NCI-H1048 (cell line): ENCODE results near the gene ADPRM.
"Not testable (repeated sequence)": the region's sequence is repeated elsewhere in the genome, so short reads cannot be mapped to it uniquely, and the experiment has no call there.

ENCODE experiments used
- DNase-seq: peaks from one replicate; lab custom pipeline; 2025; lab: John Stamatoyannopoulos, UW

The ADPRM gene

GRCh38 chr17:10699856-10700255, 2.5 kb downstream of the ADPRM start:
- no peak for DNase-seq

DNA sequence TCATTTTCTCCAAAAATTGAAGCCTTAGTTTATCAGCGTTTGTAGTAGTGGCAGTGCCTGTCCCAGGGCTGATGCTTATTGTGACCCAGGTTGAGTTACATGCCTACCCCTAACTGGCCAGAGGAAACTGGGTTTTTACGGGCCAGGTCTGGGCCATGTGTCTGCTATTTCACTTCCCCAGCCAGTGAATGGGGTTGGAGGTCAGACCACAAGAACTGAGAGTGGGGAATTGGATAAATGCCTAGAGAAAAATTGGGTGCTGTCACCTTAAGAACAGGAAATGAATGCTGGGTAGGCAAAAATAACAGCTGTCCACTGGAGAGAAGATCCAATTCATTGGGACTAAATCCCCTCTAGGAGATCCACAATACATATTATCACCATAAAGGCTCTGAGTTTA, 5.2 kb downstream of the ADPRM start:
- DNase-seq: no peak

DNA sequence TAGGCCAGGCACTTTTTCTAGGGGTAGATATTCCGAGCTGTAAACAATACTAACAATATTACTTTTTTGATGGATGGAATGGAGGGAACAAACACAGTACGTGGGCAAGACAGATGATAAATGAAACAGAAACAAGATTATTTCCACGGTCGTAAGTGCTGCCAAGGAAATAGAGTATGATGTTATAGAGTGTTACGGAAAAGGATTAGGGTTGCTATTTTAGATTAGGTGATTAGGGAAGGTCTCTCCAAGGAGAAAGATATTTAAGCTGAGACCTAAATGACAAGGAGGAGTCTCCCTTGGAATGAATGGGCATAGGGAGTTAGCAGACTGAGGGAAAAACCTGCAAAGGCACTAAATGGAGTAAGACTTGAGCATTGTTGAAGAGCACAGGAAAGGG, 8.3 kb downstream of the ADPRM start:
- DNase-seq: no peak

- no peak for DNase-seq
These were observed 15.9 kb downstream of the ADPRM start for GRCh38 chr17:10713318-10713717.

GRCh38 chr17:10716218-10716617, 18.8 kb downstream of the ADPRM start:
- no peak for DNase-seq

- no peak for DNase-seq
These were observed 21.2 kb downstream of the ADPRM start for GRCh38 chr17:10718547-10718946.

DNA sequence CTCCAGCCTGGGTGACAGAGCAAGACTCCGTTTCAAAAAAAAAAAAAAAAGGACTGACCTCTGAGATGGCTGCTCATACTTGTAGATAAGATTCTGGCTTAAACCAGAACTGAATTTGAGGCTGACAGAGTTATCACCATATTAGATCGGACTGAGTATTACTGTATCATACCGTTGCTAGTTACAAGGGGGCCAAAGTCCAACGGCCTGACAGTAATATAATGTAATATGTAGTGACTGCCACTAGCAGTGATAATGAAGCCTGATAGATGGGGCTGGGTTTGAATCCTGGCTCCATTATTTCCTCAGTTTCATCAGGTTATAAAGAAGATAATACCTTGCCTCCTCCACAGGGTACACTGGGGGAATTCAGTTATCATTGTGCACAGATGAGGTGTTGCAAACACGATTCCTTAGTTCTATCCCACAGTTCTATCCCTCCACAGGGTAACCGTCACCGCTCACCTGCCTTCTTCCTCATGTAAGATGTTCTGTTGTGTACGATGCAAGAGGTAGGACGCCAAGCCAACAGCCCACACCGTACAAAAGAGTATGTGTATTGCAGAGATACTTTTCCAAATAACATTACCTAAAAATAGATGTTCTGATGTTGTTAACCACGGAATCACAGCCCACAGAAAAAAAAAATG, 27.3 kb downstream of the ADPRM start:
- no peak for DNase-seq

GRCh38 chr17:10725262-10725661, 27.9 kb downstream of the ADPRM start:
- DNase-seq: no peak

GRCh38 chr17:10726196-10726595, 28.8 kb downstream of the ADPRM start:
- DNase-seq: no peak

DNA sequence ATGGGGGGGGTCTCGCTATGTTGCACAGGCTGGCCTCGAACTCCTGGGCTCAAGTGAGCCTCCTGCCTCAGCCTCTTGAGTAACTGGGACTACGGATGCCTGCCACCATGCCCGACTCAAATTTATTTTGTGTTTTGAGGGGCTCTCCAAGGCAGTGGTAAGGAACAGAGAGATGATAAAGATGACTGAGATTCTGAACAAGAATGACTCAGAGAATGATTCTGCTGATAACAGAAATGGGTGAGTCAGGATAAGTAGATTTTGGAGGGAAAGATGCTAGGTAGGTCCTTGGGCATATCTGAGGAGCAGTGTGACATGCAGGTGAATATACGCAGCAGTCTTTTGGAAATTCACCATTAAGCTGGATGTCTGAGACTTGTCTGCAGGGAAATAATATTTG, 29.8 kb downstream of the ADPRM start:
- no peak for DNase-seq

DNA sequence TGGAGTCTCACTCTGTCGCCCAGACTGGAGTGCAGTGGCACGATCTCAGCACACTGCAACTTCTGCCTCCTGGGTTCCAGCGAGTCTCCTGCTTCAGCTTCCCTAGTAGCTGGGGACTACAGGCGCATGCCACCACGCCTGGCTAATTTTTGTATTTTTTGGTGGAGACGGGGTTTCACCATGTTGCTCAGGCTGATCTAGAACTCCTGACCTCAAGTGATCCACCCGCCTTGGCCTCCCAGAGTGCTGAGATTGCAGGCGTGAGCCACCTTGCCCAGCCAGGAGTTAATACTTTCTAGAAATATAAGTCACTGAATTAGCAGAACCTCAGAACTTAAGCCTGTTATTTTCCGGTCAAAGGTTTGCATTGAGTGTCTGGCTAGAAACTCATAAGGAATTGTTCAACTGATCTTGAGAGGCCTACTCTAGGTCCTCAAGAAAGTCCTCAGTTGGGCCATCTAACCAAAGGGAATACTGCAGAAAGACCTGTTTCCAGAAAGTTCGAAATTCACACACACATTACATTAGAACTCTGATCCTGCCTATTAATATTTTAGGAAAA, 31.0 kb downstream of the ADPRM start:
- no peak for DNase-seq

- DNase-seq: no peak
These were observed 32.2 kb downstream of the ADPRM start, which contains the start of gene TMEM220 for GRCh38 chr17:10729334-10730193. TSS of gene TMEM220 (minus strand) at chr17:10730023. CDS start at chr17:10729851, 172 bp downstream.

DNA sequence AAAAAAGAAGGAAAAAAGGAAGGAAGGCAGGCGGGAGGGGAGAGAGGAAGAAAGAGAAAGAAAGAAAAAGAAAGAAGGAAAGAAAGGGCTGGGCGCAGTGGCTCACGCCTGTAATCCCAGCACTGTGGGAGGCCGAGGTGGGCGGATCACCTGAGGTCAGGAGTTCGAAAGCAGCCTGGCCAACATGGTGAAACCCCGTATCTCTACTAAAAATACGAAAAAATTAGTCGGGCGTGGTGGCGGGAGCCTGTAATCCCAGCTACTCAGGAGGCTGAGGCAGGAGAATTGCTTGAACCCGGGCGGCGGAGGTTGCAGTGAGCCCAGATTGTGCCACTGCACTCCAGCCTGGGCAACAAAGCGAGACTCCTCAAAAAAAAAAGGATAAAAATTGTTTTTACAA, 32.9 kb downstream of the ADPRM start:
- not testable (repeated sequence) for DNase-seq

- DNase-seq: no peak
These were observed 34.0 kb downstream of the ADPRM start for GRCh38 chr17:10731408-10731879.

GRCh38 chr17:10732121-10732520, 34.7 kb downstream of the ADPRM start:
- not testable (repeated sequence) for DNase-seq

GRCh38 chr17:10733666-10734065, 36.3 kb downstream of the ADPRM start:
- no peak for DNase-seq

GRCh38 chr17:10735251-10735650, 37.9 kb downstream of the ADPRM start:
- DNase-seq: no peak

DNA sequence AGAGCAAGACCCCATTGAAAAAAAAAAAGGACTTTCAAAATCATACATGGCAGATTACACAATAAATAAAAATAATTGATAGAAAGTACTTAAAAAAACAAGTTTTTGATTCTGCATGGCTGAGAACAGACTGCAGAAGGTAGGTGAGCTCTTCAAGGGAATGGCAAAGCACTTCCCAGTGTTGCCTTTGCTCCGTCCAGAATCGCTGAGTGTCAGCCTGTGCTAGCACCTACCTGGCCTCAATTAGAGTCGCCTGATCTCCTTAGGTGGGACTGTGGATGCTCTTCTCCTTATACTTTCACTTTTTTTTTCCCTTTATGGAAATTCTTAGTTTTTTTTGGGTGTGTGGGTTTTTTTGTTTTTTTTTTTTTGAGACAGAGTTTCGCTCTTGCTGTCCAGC, 38.4 kb downstream of the ADPRM start:
- no peak for DNase-seq

GRCh38 chr17:10737168-10737622, 39.8 kb downstream of the ADPRM start:
- no peak for DNase-seq

DNA sequence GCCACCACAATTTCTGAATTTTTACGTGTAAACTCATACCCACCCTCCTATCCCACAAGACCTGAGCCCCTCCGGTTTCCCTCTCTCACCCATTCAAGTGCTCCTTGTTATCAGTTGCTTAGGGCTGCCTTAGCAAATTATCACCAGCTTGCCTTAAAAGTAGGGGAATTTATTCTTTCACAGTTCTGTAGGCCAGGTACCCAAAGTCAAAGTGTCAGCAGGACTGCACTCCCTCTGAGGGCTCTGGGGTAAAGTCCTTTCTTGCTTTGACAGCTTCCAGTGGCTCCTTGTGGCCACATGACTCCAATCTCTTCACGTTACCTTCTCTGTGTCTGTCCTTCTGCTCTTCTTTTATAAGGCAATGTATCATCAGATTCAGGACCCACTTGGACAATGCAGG, 40.3 kb downstream of the ADPRM start:
- DNase-seq: no peak

DNA sequence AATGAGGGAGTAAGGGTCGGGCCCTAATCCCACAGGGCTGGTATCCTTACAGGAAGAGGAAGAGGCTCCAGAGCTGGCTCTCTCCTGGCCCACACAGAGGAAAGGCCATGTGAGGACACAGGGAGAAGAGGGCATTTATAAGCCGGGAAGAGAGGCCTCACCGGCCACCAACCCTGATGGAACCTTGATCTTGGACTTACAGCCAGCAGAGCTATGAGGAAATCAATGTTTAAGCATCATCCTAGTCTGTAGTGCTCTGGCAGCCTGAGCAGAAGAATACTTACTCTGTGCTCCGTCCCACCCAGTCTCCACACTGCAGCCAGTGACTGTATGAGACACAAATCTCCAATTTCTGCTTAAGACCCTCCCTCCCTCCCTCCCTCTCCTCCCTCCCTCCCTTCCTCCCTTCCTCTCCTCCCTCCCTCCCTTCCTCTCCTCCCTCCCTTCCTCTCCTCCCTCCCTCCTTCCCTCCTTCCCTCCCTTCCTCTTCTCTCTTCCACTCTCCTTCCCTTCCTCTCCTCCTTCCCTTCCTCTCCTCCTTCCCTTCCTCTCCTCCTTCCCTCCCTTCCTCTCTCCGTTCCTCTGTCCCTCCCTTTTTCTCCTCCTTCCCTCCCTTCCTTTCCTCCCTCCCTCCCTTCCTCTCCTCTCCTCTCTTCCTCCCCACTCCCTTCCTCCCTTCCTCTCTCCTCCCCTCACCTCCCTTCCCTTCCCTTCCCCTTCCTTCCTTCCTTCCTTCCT, 41.3 kb downstream of the ADPRM start:
- no peak for DNase-seq

- no peak for DNase-seq
These were observed 42.0 kb downstream of the ADPRM start for GRCh38 chr17:10739386-10739785.
